Astrocyte (in vitro differentiated cells and primary cell): ENCODE results near the gene PHF12. TPM values are rescaled to one million over a fixed set of nuclear protein-coding genes. Genes with fewer than 3 reads are reported as not detected.

Experiments
- DNase-seq: peaks from one replicate; pipeline ENCODE4 v3.0.0-alpha.2; 2010; ENCODE audit warnings: low read depth
- FAIRE-seq: peaks from 2 replicates; lab custom pipeline; 2011; peaks lifted over from hg19 to GRCh38; lab: Jason Lieb, UNC
- H2AFZ ChIP-seq: 2 replicates; pipeline ENCODE4 v1.6.0; 2012; ENCODE audit warnings: low read depth, low read length, inconsistent platforms
- H3K27ac ChIP-seq: 2 replicates; pipeline ENCODE4 v1.5.1; 2011; ENCODE audit warnings: low read depth, low read length, inconsistent platforms
- H3K27me3 ChIP-seq: 2 replicates; pipeline ENCODE4 v1.6.0; 2011; ENCODE audit warnings: low read length, inconsistent platforms; ENCODE audit not compliant: insufficient read depth
- H3K36me3 ChIP-seq: 2 replicates; pipeline ENCODE4 v1.5.1; 2011; ENCODE audit warnings: low read length, inconsistent platforms; ENCODE audit not compliant: insufficient read depth
- H3K4me1 ChIP-seq: 2 replicates; pipeline ENCODE4 v1.5.1; 2011; ENCODE audit warnings: low read length, inconsistent platforms; ENCODE audit not compliant: insufficient read depth
- H3K4me2 ChIP-seq: 2 replicates; pipeline ENCODE4 v1.6.0; 2012; ENCODE audit warnings: low read length, inconsistent platforms
- H3K4me3 ChIP-seq: 2 replicates; pipeline ENCODE4 v1.5.1; 2011; ENCODE audit warnings: low read depth, mild to moderate bottlenecking, low read length, inconsistent platforms; ENCODE audit not compliant: insufficient read depth
- H3K79me2 ChIP-seq: 2 replicates; pipeline ENCODE4 v1.6.0; 2012; ENCODE audit warnings: mild to moderate bottlenecking, low read length, inconsistent platforms; ENCODE audit not compliant: insufficient read depth
- H3K9ac ChIP-seq: 2 replicates; pipeline ENCODE4 v1.6.0; 2012; ENCODE audit warnings: mild to moderate bottlenecking, low read length, inconsistent platforms
- H3K9me3 ChIP-seq: 2 replicates; pipeline ENCODE4 v1.5.1; 2012; ENCODE audit warnings: low read depth, mild to moderate bottlenecking, low read length, inconsistent platforms; ENCODE audit not compliant: insufficient read depth
- H4K20me1 ChIP-seq: 2 replicates; pipeline ENCODE4 v1.6.0; 2012; ENCODE audit warnings: low read length, inconsistent platforms; ENCODE audit not compliant: insufficient read depth
- H3K27ac Mint-ChIP-seq: one replicate; pipeline ENCODE4 v1.8.0; 2021; ENCODE audit warnings: mild to moderate bottlenecking, mixed read lengths; ENCODE audit not compliant: unreplicated experiment
- H3K27me3 Mint-ChIP-seq: one replicate; pipeline ENCODE4 v1.8.0; 2021; ENCODE audit warnings: low read depth, mixed read lengths; ENCODE audit not compliant: unreplicated experiment
- H3K36me3 Mint-ChIP-seq: one replicate; pipeline ENCODE4 v1.8.0; 2021; ENCODE audit warnings: low read depth, mixed read lengths; ENCODE audit not compliant: unreplicated experiment
- H3K4me1 Mint-ChIP-seq: one replicate; pipeline ENCODE4 v1.8.0; 2021; ENCODE audit warnings: low read depth, mixed read lengths; ENCODE audit not compliant: unreplicated experiment
- H3K4me3 Mint-ChIP-seq: one replicate; pipeline ENCODE4 v1.8.0; 2021; ENCODE audit warnings: mild to moderate bottlenecking, moderate library complexity, mixed read lengths; ENCODE audit not compliant: unreplicated experiment
- H3K9me3 Mint-ChIP-seq: one replicate; pipeline ENCODE4 v1.8.0; 2021; ENCODE audit warnings: mild to moderate bottlenecking, mixed read lengths; ENCODE audit not compliant: unreplicated experiment
- CTCF ChIP-seq: IDR thresholded peaks from 2 replicates; pipeline ENCODE4 v1.5.1; 2011; ENCODE audit warnings: low read depth, mild to moderate bottlenecking, inconsistent platforms, low read length, moderate library complexity; ENCODE audit not compliant: insufficient read depth
- EZH2 ChIP-seq: IDR thresholded peaks from 2 replicates; pipeline ENCODE4 v1.6.1; 2012; ENCODE audit warnings: mild to moderate bottlenecking, low read length, inconsistent platforms; ENCODE audit not compliant: insufficient read depth
- total RNA-seq: library from RNA; stranded (reverse); gene quantifications from 2 replicates; pipeline ENCODE4 v1.2.1, GENCODE V29; 2021

PHF12 gene
- total RNA-seq, 1 donor from 2014 or later: 41.6 TPM

- H3K4me3 Mint-ChIP-seq: no peak overlapping the region
- Histone ChIP-seq H3K9me3 (no peaks in the 10 kb centered on the region), H3K4me1 (peaks cover 3% of the 10 kb centered on the region), H3K4me2 (no peak overlapping the region), H4K20me1 (no peaks in the 10 kb centered on the region), H3K4me3 (no peak overlapping the region), H3K79me2 (no peaks in the 10 kb centered on the region), H2AFZ (no peak overlapping the region), H3K9ac (no peak overlapping the region), H3K36me3 (no peaks in the 10 kb centered on the region), H3K27ac (no peak overlapping the region), H3K27me3 (no peaks in the 10 kb centered on the region)
- FAIRE-seq (no peak), DNase-seq (no peak)
- peaks cover 7% of the 10 kb centered on the region for H3K36me3 Mint-ChIP-seq
- H3K9me3 Mint-ChIP-seq: no peaks in the 10 kb centered on the region
- H3K4me1 Mint-ChIP-seq: peaks cover 6% of the 10 kb centered on the region
- peaks cover 15% of the 10 kb centered on the region for H3K27me3 Mint-ChIP-seq
- H3K27ac Mint-ChIP-seq: no peak overlapping the region
- TF ChIP-seq CTCF (no peak), EZH2 (no peak)
Measured at GRCh38 chr17:28960256-28961061, 9.1 kb upstream of the PHF12 start.

GRCh38 chr17:28959471-28959871 lies 8.2 kb upstream of the PHF12 start:
- no peak overlapping the region for H3K4me3 ChIP-seq
- FAIRE-seq: no peak
- no peaks in the 10 kb centered on the region for H3K36me3 ChIP-seq
- Mint-ChIP-seq H3K36me3 (peaks cover 7% of the 10 kb centered on the region), H3K9me3 (no peaks in the 10 kb centered on the region), H3K4me1 (peaks cover 5% of the 10 kb centered on the region), H3K27me3 (peaks cover 15% of the 10 kb centered on the region), H3K27ac (no peak overlapping the region), H3K4me3 (no peak overlapping the region)
- no peaks in the 10 kb centered on the region for H3K9me3 ChIP-seq
- no peak for TF ChIP-seq EZH2
- no peak for TF ChIP-seq CTCF
- H3K4me2 ChIP-seq: no peak overlapping the region
- peaks cover 3% of the 10 kb centered on the region for H3K4me1 ChIP-seq
- no peak for DNase-seq
- H2AFZ ChIP-seq: no peak overlapping the region
- H3K27me3 ChIP-seq: no peaks in the 10 kb centered on the region
- H4K20me1 ChIP-seq: no peaks in the 10 kb centered on the region
- H3K27ac ChIP-seq: no peak overlapping the region
- H3K79me2 ChIP-seq: no peaks in the 10 kb centered on the region
- no peak overlapping the region for H3K9ac ChIP-seq
